ENCODE measurements around the gene CDC25C. TPM values are rescaled to one million over a fixed set of nuclear protein-coding genes. Genes with fewer than 3 reads are reported as not detected.

Gene CDC25C
- total and polyA plus RNA-seq, 2 of the 4 experiments (the other 2 are of a cell fraction): 7.3 to 8.2 TPM

DNA sequence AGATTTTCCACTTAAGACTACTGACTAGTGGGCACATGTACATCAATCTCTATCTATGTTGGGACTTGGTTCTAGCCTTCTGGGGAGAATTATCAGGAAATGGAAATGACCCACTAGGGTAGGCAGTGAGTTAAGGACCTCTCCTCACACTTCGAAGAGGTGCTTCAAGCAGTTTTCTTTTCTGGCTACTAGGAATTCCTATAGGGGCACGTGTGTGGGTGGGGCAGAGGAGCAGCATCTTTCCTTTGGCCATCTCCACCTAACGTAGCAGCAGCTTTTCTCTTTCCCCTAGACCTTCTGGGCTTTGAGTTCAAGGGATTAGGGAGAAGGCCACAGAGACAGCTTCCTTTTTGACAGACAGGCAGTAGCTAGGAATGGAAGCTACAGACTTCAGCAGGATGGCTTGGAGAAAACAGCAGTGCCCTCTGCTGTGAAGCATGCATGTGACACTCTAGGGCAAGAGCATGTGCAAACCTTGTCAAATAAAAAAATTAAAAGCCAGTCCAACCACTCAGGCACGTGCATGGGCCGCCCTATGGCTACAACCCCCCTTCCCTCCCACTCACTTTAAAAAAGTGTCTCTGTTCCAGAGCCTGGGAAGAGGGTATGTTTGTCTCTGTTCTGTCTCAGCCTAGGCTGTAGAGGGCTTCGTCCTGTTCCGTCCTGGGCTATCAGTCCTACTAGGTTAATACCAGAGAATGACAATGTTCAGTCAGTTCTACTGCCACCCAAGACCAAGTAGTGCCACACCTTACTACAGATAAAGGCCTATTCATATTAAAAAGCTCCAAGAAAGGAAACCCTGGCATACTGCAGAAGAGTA is 48.5 kb downstream of the CDC25C start:
- ChIA-PET POLR2A (ENCODE audit: unreplicated experiment) (no interaction called here), CTCF (interaction anchor here (0.5 to 1.0 kb wide), 5 partner anchors 9 to 65 kb away, joined by 3 to 5 read pairs (median 3); partner anchors contain the start of gene GFRA3)
- Histone ChIP-seq H2AFZ (replicated peaks; ENCODE audit: low read length, poor library complexity) (peak overlapping the region; percentile 40), H3K9me3 (ENCODE audit: control insufficient read depth, insufficient read depth, low read length) (no peaks in the 10 kb centered on the region), H3K14ac (replicated peaks; ENCODE audit: low read depth, low read length) (no peak overlapping the region), H3K36me3 (ENCODE audit: control insufficient read depth, insufficient read depth, low read length) (0 out of 2 replicates have a peak, but pooled peaks cover 2% of the 10 kb centered on the region), H3K18ac (ENCODE audit: low read depth, low read length) (no peak overlapping the region), H3K27me3 (ENCODE audit: control insufficient read depth, insufficient read depth, low read length) (no peaks in the 10 kb centered on the region), H3K27ac (ENCODE audit: insufficient read depth, low read length) (no peak overlapping the region), H4K20me1 (ENCODE audit: insufficient read depth, low read length) (no peaks in the 10 kb centered on the region), H3K4me2 (ENCODE audit: low read depth, low read length) (no peak overlapping the region), H3K23ac (ENCODE audit: low read depth, low read length) (no peak overlapping the region), H3K4me3 (ENCODE audit: insufficient read depth, low read depth, low read length) (no peak overlapping the region), H2BK15ac (ENCODE audit: low read depth, low read length) (no peak overlapping the region), H2BK20ac (ENCODE audit: low read depth, low read length) (no peak overlapping the region), H2BK5ac (ENCODE audit: low read depth, low read length, poor library complexity, severe bottlenecking) (no peak overlapping the region), H3K4ac (ENCODE audit: low read depth, low read length) (no peak overlapping the region), H4K91ac (ENCODE audit: insufficient read depth, low read depth, low read length) (no peak overlapping the region), H2AK9ac (replicated peaks; ENCODE audit: low read depth, low read length, poor library complexity) (peak overlapping the region; percentile 45), H4K5ac (ENCODE audit: low read depth, low read length) (no peak overlapping the region), H2BK120ac (ENCODE audit: low read depth, low read length) (no peak overlapping the region), H3K56ac (ENCODE audit: extremely low read depth, insufficient read depth, low read length) (no peak overlapping the region; the same call in 1 of the 2 replicates), H3K9ac (ENCODE audit: low read depth, low read length) (no peak overlapping the region), H2AK5ac (ENCODE audit: low read depth, low read length) (no peak overlapping the region), H3K4me1 (ENCODE audit: control insufficient read depth, insufficient read depth, low read length) (no peaks in the 10 kb centered on the region), H4K8ac (ENCODE audit: low read depth in 2 of 2, low read length in 2 of 2) (no peak overlapping the region), H3K79me1 (ENCODE audit: low read depth in 1 of 2, low read length in 2 of 2) (no peaks in the 10 kb centered on the region), H3K9me1 (ENCODE audit: insufficient read depth, low read length) (no peaks in the 10 kb centered on the region)
- dilution Hi-C loops (cut with HindIII; ENCODE audit: low sequenced_read_pairs, unreplicated experiment): no loop called here
- no CpG with 5 or more reads among the region's 7 CpGs for WGBS, 2 experiments (ENCODE audit: extremely low coverage in 2 of 2, insufficient read length in 1 of 2)
- in situ Hi-C loops (cut with MboI; ENCODE audit: low sequenced_read_pairs): no loop called here
- ATAC-seq (ENCODE audit: low read depth) (peak; percentile 99), DNase-seq (peak; percentile 67)
- no TSS peak for BruUV-seq (replicated peaks)
- intact Hi-C loops (cut with micrococcal nuclease): loop anchor here (1.0 to 5.0 kb wide), 3 partner anchors 41 to 103 kb away; no protein-coding TSS in a partner anchor
- no peak for TF ChIP-seq CHD1 (IDR thresholded peaks at IDR 0.05; ENCODE audit: low read depth, low read length)
- no peak for TF ChIP-seq ELK1 (IDR thresholded peaks at IDR 0.05; ENCODE audit: borderline replicate concordance, low read depth, low read length)
- TF ChIP-seq CTCF (conservative IDR thresholded peaks at IDR 0.05; ENCODE audit: low read depth, low read length): peak; percentile 64
- no peak for TF ChIP-seq MAZ (IDR thresholded peaks at IDR 0.05; ENCODE audit: borderline replicate concordance, low read depth, low read length)
- TF ChIP-seq POLR2A (IDR thresholded peaks at IDR 0.05; ENCODE audit: low read depth, low read length): no peak
- TF ChIP-seq, protein P1, sequence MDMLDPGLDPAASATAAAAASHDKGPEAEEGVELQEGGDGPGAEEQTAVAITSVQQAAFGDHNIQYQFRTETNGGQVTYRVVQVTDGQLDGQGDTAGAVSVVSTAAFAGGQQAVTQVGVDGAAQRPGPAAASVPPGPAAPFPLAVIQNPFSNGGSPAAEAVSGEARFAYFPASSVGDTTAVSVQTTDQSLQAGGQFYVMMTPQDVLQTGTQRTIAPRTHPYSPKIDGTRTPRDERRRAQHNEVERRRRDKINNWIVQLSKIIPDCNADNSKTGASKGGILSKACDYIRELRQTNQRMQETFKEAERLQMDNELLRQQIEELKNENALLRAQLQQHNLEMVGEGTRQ (IDR thresholded peaks at IDR 0.05; ENCODE audit: low read depth, low read length): no peak; the same call in 1 of the 2 replicates
- TF ChIP-seq SMC3 (IDR thresholded peaks at IDR 0.05; ENCODE audit: low read depth, low read length): peak; percentile 62
- TF ChIP-seq NFE2L2 (IDR thresholded peaks at IDR 0.05; ENCODE audit: low read depth, low read length): no peak
- TF ChIP-seq BHLHE40 (IDR thresholded peaks at IDR 0.05; ENCODE audit: low read depth, low read length): peak; percentile 91
- TF ChIP-seq RCOR1 (IDR thresholded peaks at IDR 0.05; ENCODE audit: insufficient replicate concordance, low read length): no peak
- peak; percentile 67 for TF ChIP-seq RAD21 (IDR thresholded peaks at IDR 0.05; ENCODE audit: low read length)
- no peak for TF ChIP-seq RFX5 (IDR thresholded peaks at IDR 0.05; ENCODE audit: low read depth, low read length)
- TF ChIP-seq CEBPB (IDR thresholded peaks at IDR 0.05; ENCODE audit: low read depth, low read length): no peak
- TF ChIP-seq MAFK (IDR thresholded peaks at IDR 0.05; ENCODE audit: low read depth, low read length): no peak
- no peak for TF ChIP-seq FOS (IDR thresholded peaks at IDR 0.05; ENCODE audit: low read depth, low read length)

All from IMR-90 (cell line).